ENCODE results near the gene WDFY4. TPM values are rescaled to one million over a fixed set of nuclear protein-coding genes. Genes with fewer than 3 reads are reported as not detected.

The WDFY4 gene
- total RNA-seq, 3 donors from 2014 or later = 2.3 to 7.0 (median 5.8) TPM

DNA sequence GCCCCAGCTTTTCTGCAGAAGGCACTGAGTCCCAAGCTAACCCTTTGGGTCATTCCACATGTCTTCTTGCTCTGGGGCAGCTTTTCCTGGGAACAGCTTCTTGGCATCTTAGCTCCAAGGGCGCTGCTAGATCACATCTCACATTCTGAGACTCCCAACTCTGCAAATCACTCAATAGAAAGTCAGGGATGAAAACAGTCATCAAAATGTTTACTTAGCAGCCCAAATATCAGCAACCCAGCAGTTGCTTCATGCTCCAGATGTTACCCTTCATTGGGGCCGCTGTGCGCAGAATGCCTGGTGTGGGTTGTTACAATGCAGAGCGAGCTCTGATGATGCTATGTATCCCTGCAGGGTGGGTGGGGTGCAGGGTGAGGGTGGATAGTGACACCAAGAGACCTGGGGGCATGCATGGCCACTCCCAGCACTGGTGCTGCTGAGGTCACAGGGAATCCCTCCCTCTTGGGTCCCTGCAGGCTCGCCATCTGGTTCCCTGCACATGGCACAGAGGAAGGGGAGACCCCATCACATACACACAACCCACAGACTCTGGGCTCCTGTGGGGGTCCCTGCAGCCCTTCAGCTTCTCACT, 19.0 kb downstream of the WDFY4 start:
- intact Hi-C loops (cut with DNase I; ENCODE audit: low total_unique reads) = no loop called here
- Histone ChIP-seq H3K9me3 (no peaks in the 10 kb centered on the region), H3K36me3 (no peaks in the 10 kb centered on the region), H3K27ac (no peak overlapping the region), H3K27me3 (peaks cover 0 to 7% of the 10 kb centered on the region in 2 donors), H3K4me1 (no peaks in the 10 kb centered on the region), H3K4me3 (no peak overlapping the region)
- no peak for TF ChIP-seq POLR2AphosphoS5 (IDR thresholded peaks at IDR 0.05)
- no peak for TF ChIP-seq CTCF (IDR thresholded peaks at IDR 0.05)
- TF ChIP-seq POLR2A (IDR thresholded peaks at IDR 0.05) = no peak
- DNase-seq (ENCODE audit: low spot score in 2 of 2) = no peak

DNA sequence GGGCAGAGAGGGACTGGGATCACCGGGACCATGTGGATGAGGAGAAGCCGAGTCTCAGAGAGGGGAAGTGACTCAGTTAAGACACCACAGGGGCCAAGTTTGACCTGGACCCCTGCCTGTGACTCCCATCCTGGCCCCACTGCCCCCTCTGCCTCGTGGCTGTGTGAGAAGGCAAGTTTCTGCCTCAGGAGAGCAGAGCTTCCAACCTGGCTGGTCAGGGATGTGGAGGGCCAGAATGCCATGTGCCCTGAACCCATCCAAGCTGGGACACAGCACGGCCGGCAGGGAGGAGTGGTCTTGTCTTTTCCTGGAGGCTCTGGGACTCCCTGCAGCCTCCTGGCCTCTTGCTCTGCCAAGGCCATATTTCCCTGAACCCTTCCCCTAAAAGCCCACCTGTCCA, 19.5 kb downstream of the WDFY4 start:
- no peak overlapping the region for H3K4me3 ChIP-seq
- no peak for DNase-seq (ENCODE audit: low spot score in 2 of 2)
- intact Hi-C loops (cut with DNase I; ENCODE audit: low total_unique reads) = no loop called here
- peaks cover 0 to 7% of the 10 kb centered on the region in 2 donors for H3K27me3 ChIP-seq
- TF ChIP-seq POLR2A (IDR thresholded peaks at IDR 0.05) (no peak), CTCF (IDR thresholded peaks at IDR 0.05) (no peak), POLR2AphosphoS5 (IDR thresholded peaks at IDR 0.05) (no peak)
- no peaks in the 10 kb centered on the region for H3K36me3 ChIP-seq
- no peaks in the 10 kb centered on the region for H3K4me1 ChIP-seq
- H3K9me3 ChIP-seq = no peaks in the 10 kb centered on the region
- H3K27ac ChIP-seq = no peak overlapping the region

- H3K27me3 ChIP-seq = peaks cover 0 to 7% of the 10 kb centered on the region in 2 donors
- no peaks in the 10 kb centered on the region for H3K9me3 ChIP-seq
- H3K4me1 ChIP-seq = no peaks in the 10 kb centered on the region
- no peak overlapping the region for H3K4me3 ChIP-seq
- no peaks in the 10 kb centered on the region for H3K36me3 ChIP-seq
- H3K27ac ChIP-seq = no peak overlapping the region
- no peak for TF ChIP-seq CTCF (IDR thresholded peaks at IDR 0.05)
- TF ChIP-seq POLR2A (IDR thresholded peaks at IDR 0.05) = no peak
- TF ChIP-seq POLR2AphosphoS5 (IDR thresholded peaks at IDR 0.05) = no peak
- DNase-seq (ENCODE audit: low spot score in 2 of 2) = no peak
- intact Hi-C loops (cut with DNase I; ENCODE audit: low total_unique reads) = no loop called here
Measured at GRCh38 chr10:48705401-48705938, 20.8 kb downstream of the WDFY4 start.

DNA sequence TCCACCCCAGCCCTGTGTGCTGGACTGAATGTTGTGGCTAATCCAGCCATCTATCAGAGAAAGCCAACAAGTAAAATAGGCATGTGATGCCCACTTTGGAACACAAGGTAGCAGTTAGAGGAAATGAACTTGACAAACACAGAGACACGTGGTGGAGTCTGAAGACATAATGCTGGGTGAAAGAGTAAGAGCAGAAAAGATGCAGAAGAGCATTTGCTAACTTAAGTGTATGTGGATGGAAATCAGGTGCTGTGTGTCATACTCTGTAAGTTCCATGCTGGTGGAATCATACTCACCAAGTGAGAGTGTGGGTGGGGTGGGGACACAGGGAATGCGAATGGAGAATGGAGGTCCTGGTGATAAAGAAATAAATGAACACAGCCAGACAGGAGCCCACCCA, 22.8 kb downstream of the WDFY4 start:
- TF ChIP-seq POLR2A (IDR thresholded peaks at IDR 0.05) (no peak), POLR2AphosphoS5 (IDR thresholded peaks at IDR 0.05) (no peak), CTCF (IDR thresholded peaks at IDR 0.05) (no peak)
- Histone ChIP-seq H3K4me1 (no peaks in the 10 kb centered on the region), H3K9me3 (no peaks in the 10 kb centered on the region), H3K4me3 (no peak overlapping the region), H3K27me3 (peaks cover 0 to 7% of the 10 kb centered on the region in 2 donors), H3K27ac (no peak overlapping the region), H3K36me3 (no peaks in the 10 kb centered on the region)
- DNase-seq (ENCODE audit: low spot score in 2 of 2) = no peak
- intact Hi-C loops (cut with DNase I; ENCODE audit: low total_unique reads) = no loop called here

DNA sequence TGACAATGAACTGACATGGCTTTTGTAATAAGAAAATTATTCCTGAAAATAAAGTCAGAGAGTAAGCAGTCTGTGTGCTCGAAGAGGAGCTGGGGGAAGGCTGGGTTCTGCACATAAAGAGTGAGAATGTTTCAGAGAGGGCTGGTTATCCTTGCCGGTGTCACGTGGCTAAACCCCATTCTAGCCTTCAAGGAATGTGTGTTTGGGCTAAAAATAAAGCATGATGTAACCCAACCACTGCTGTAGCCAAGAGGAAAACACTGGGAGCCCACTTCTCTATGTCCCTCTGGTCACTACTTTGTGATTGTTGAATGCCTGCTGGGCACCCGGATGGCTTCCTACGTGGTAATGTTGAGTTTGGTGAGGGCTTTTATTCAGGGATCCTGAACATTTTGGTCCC, 23.5 kb downstream of the WDFY4 start:
- no peak overlapping the region for H3K27ac ChIP-seq
- peaks cover 0 to 7% of the 10 kb centered on the region in 2 donors for H3K27me3 ChIP-seq
- H3K9me3 ChIP-seq = no peaks in the 10 kb centered on the region
- intact Hi-C loops (cut with DNase I; ENCODE audit: low total_unique reads) = no loop called here
- H3K4me3 ChIP-seq = no peak overlapping the region
- H3K4me1 ChIP-seq = no peaks in the 10 kb centered on the region
- no peak for DNase-seq (ENCODE audit: low spot score in 2 of 2)
- no peaks in the 10 kb centered on the region for H3K36me3 ChIP-seq
- no peak for TF ChIP-seq CTCF (IDR thresholded peaks at IDR 0.05)
- TF ChIP-seq POLR2A (IDR thresholded peaks at IDR 0.05) = no peak
- TF ChIP-seq POLR2AphosphoS5 (IDR thresholded peaks at IDR 0.05) = no peak

All from breast epithelium (tissue), 4 donors.